Urinary bladder (tissue), 4 donors: ENCODE data around the gene PSMG4. TPM values are rescaled to one million over a fixed set of nuclear protein-coding genes. Genes with fewer than 3 reads are reported as not detected.

Experiments
- DNase-seq: peaks from one replicate; pipeline ENCODE4 v3.0.0-alpha.2; 2015; ENCODE audit errors: extremely low spot score
- H3K27ac ChIP-seq: one replicate; pipeline ENCODE4 v1.5.1; 2013; ENCODE audit warnings: low read depth, mild to moderate bottlenecking, moderate library complexity
- H3K36me3 ChIP-seq: one replicate; pipeline ENCODE4 v1.6.1; 2013; ENCODE audit warnings: mild to moderate bottlenecking, moderate library complexity; ENCODE audit not compliant: insufficient read depth
- H3K4me1 ChIP-seq: one replicate; pipeline ENCODE4 v1.6.1; 2013; ENCODE audit warnings: mild to moderate bottlenecking, moderate library complexity; ENCODE audit not compliant: insufficient read depth
- H3K4me3 ChIP-seq: one replicate; pipeline ENCODE4 v1.5.1; 2013; ENCODE audit warnings: low read depth, low read length
- WGBS: extraction: QIAGEN DNeasy Blood & Tissue Kit; methylation state at CpG from one replicate; pipeline ENCODE4 v1.1.7; 2013; 5-methylcytosine and 5-hydroxymethylcytosine counted together
- polyA plus RNA-seq: library from polyadenylated mRNA; stranded (reverse); fragments of 200-250 nt; gene quantifications from one replicate; pipeline ENCODE4 v1.2.3, GENCODE V29; 2013
- total RNA-seq: library from RNA; depleted of rRNA; stranded (reverse); fragments of >200 nt; gene quantifications from one replicate; pipeline ENCODE4 v1.2.3, GENCODE V29; 2014
- donor health status: healthy with polysubstance abuse.
- donor health status: healthy.

The PSMG4 gene
- total and polyA plus RNA-seq, 2 donors, result 19.8 to 29.5 TPM

GRCh38 chr6:3226481-3227362, 32.0 kb upstream of the PSMG4 start:
- no peak for DNase-seq
- H3K36me3 ChIP-seq, result no peaks in the 10 kb centered on the region
- no peak overlapping the region for H3K27ac ChIP-seq
- peak overlapping the region; percentile 32 for H3K4me3 ChIP-seq
- H3K4me1 ChIP-seq, result peaks cover 1% of the 10 kb centered on the region
- WGBS, result 3% methylated on average over 54 of the region's 54 CpGs

- Histone ChIP-seq H3K4me3 (peak within 1 kb of the TSS; percentile 32), H3K36me3 (no peaks in the 10 kb centered on the region), H3K27ac (no peak within 1 kb of the TSS), H3K4me1 (peaks cover 1% of the 10 kb centered on the region)
- under 1% methylated on average over 66 of the region's 66 CpGs for WGBS
- no peak for DNase-seq
These were observed 31.2 kb upstream of the PSMG4 start, which contains the start of gene TUBB2B for GRCh38 chr6:3227363-3228045. TUBB2B (minus strand) TSS chr6:3227653; CDS start chr6:3227543, 110 bp downstream.

GRCh38 chr6:3228046-3228671, 30.6 kb upstream of the PSMG4 start:
- Histone ChIP-seq H3K36me3 (no peaks in the 10 kb centered on the region), H3K27ac (no peak overlapping the region), H3K4me3 (peak overlapping the region; percentile 7), H3K4me1 (peaks cover 1% of the 10 kb centered on the region)
- WGBS, result 4% methylated on average over 38 of the region's 38 CpGs
- DNase-seq, result no peak

GRCh38 chr6:3228771-3229565, 29.8 kb upstream of the PSMG4 start:
- H3K27ac ChIP-seq, result no peak overlapping the region
- peak overlapping the region; percentile 7 for H3K4me3 ChIP-seq
- no peaks in the 10 kb centered on the region for H3K36me3 ChIP-seq
- no peak for DNase-seq
- H3K4me1 ChIP-seq, result peaks cover 1% of the 10 kb centered on the region
- WGBS, result 7% methylated on average over 62 of the region's 62 CpGs

- no peaks in the 10 kb centered on the region for H3K36me3 ChIP-seq
- H3K4me1 ChIP-seq, result peaks cover 1% of the 10 kb centered on the region
- 19% methylated on average over 28 of the region's 28 CpGs for WGBS
- DNase-seq, result no peak
- no peak overlapping the region for H3K27ac ChIP-seq
- no peak overlapping the region for H3K4me3 ChIP-seq
These were observed 29.1 kb upstream of the PSMG4 start for GRCh38 chr6:3229566-3230178.

- 35% methylated on average over 11 of the region's 11 CpGs for WGBS
- Histone ChIP-seq H3K4me1 (peaks cover 1% of the 10 kb centered on the region), H3K36me3 (no peaks in the 10 kb centered on the region), H3K27ac (no peak overlapping the region), H3K4me3 (no peak overlapping the region)
- DNase-seq, result no peak
These were observed 28.4 kb upstream of the PSMG4 start for GRCh38 chr6:3230256-3230882.

- 2% methylated on average over 11 of the region's 11 CpGs for WGBS
- no peak for DNase-seq
These were observed 27.9 kb upstream of the PSMG4 start for GRCh38 chr6:3230900-3231246.

GRCh38 chr6:3231247-3232016, 27.3 kb upstream of the PSMG4 start:
- H3K36me3 ChIP-seq, result no peaks in the 10 kb centered on the region
- DNase-seq, result no peak
- H3K4me1 ChIP-seq, result peaks cover 1% of the 10 kb centered on the region
- peak overlapping the region; percentile 31 for H3K4me3 ChIP-seq
- WGBS, result under 1% methylated on average over 47 of the region's 47 CpGs
- no peak overlapping the region for H3K27ac ChIP-seq

More at GRCh38 chr6:3230900-3231246, 27.9 kb upstream of the PSMG4 start:
- Histone ChIP-seq H3K4me3 (peak overlapping the region; percentile 31), H3K36me3 (no peaks in the 10 kb centered on the region), H3K4me1 (peaks cover 1% of the 10 kb centered on the region), H3K27ac (no peak overlapping the region)

GRCh38 chr6:3232017-3232945, 26.5 kb upstream of the PSMG4 start:
- DNase-seq, result no peak
- no peaks in the 10 kb centered on the region for H3K36me3 ChIP-seq
- H3K4me1 ChIP-seq, result peaks cover 1% of the 10 kb centered on the region
- no peak overlapping the region for H3K27ac ChIP-seq
- peak overlapping the region; percentile 31 for H3K4me3 ChIP-seq
- 28% methylated on average over 23 of the region's 23 CpGs for WGBS

GRCh38 chr6:3233321-3233720, 25.4 kb upstream of the PSMG4 start:
- H3K4me3 ChIP-seq, result no peak overlapping the region
- H3K27ac ChIP-seq, result no peak overlapping the region
- no peak for DNase-seq
- H3K36me3 ChIP-seq, result no peaks in the 10 kb centered on the region
- WGBS, result 87% methylated on average over 3 of the region's 3 CpGs
- H3K4me1 ChIP-seq, result peaks cover 1% of the 10 kb centered on the region

- H3K4me3 ChIP-seq, result no peak overlapping the region
- no peak for DNase-seq
- no peak overlapping the region for H3K27ac ChIP-seq
- 77% methylated on average over 3 of the region's 3 CpGs for WGBS
- peaks cover 1% of the 10 kb centered on the region for H3K4me1 ChIP-seq
- H3K36me3 ChIP-seq, result no peaks in the 10 kb centered on the region
These were observed 24.8 kb upstream of the PSMG4 start for GRCh38 chr6:3233904-3234303.
